Fibroblast of the aortic adventitia (primary cell): Measurements from ENCODE around the gene IP6K3. TPM values are rescaled to one million over a fixed set of nuclear protein-coding genes. Genes with fewer than 3 reads are reported as not detected.

ENCODE experiments used
- DNase-seq: peaks from one replicate; pipeline ENCODE4 v3.0.0-alpha.2; 2010; ENCODE audit warnings: low read depth
- H3K4me3 ChIP-seq: 2 replicates; pipeline ENCODE4 v1.5.1; 2011; ENCODE audit warnings: low read depth, mild to moderate bottlenecking, control low read depth, low read length, moderate library complexity
- CTCF ChIP-seq: IDR thresholded peaks from 2 replicates; pipeline ENCODE4 v1.5.1; 2011; ENCODE audit warnings: mild to moderate bottlenecking, low read length, control low read depth, inconsistent platforms; ENCODE audit not compliant: insufficient read depth
- total RNA-seq: library from RNA; depleted of rRNA; stranded (reverse); fragments of >200 nt; gene quantifications from 2 replicates; pipeline ENCODE4 v1.2.3, GENCODE V29; 2012; ENCODE audit warnings: low replicate concordance

The IP6K3 gene
- total RNA-seq, 1 donor, result not detected

- no peak for DNase-seq
- H3K4me3 ChIP-seq, result no peak overlapping the region
- no peak for TF ChIP-seq CTCF
Observed at GRCh38 chr6:33755070-33755869, 8.6 kb upstream of the IP6K3 start.

- no peak for TF ChIP-seq CTCF
- DNase-seq, result no peak
- H3K4me3 ChIP-seq, result no peak overlapping the region
Observed at GRCh38 chr6:33754222-33754621, 7.5 kb upstream of the IP6K3 start.

GRCh38 chr6:33752646-33753015 is 5.9 kb upstream of the IP6K3 start:
- no peak overlapping the region for H3K4me3 ChIP-seq
- no peak for DNase-seq
- no peak for TF ChIP-seq CTCF

- H3K4me3 ChIP-seq, result no peak overlapping the region
- no peak for DNase-seq
- TF ChIP-seq CTCF, result no peak
Observed at GRCh38 chr6:33751771-33752645, 5.3 kb upstream of the IP6K3 start.

GRCh38 chr6:33750244-33750991 is 3.7 kb upstream of the IP6K3 start:
- DNase-seq, result no peak
- TF ChIP-seq CTCF, result no peak
- no peak overlapping the region for H3K4me3 ChIP-seq

GRCh38 chr6:33749401-33749800 is 2.7 kb upstream of the IP6K3 start:
- DNase-seq, result no peak
- TF ChIP-seq CTCF, result no peak
- no peak overlapping the region for H3K4me3 ChIP-seq
